HepG2 (cell line): ENCODE measurements around the gene TPST1. TPM values are rescaled to one million over a fixed set of nuclear protein-coding genes. Genes with fewer than 3 reads are reported as not detected.
A peak's percentile ranks its signal among the peaks of the same experiment; 100 is the strongest.

Source experiments
- BHLHE40 ChIP-seq: IDR thresholded peaks from 2 replicates; pipeline ENCODE4 v1.6.1; 2011; ENCODE audit warnings: low read length, improper control_type of control experiment
- BRCA1 ChIP-seq: sonication (generic); formaldehyde crosslinking; IDR thresholded peaks from 2 replicates; pipeline ENCODE4 v1.4.0; 2020; ENCODE audit warnings: missing genetic modification reagents
- IKZF5 ChIP-seq: IDR thresholded peaks from 2 replicates; pipeline ENCODE4 v1.6.1; 2018; ENCODE audit warnings: missing genetic modification reagents, mild to moderate bottlenecking, missing compliant biosample characterization
- KDM1A ChIP-seq: IDR thresholded peaks from 2 replicates; pipeline ENCODE4 v1.6.1; 2016; ENCODE audit warnings: missing compliant biosample characterization
- KDM6A ChIP-seq: IDR thresholded peaks from 2 replicates; pipeline ENCODE4 v1.6.1; 2016; ENCODE audit warnings: low read depth
- MIXL1 ChIP-seq: IDR thresholded peaks from 2 replicates; pipeline ENCODE4 v1.6.1; 2016
- NPAS2 ChIP-seq: sonication (generic); formaldehyde crosslinking; IDR thresholded peaks from 2 replicates; pipeline ENCODE4 v1.8.0; 2022; ENCODE audit warnings: mild to moderate bottlenecking, missing genetic modification reagents, borderline replicate concordance
- NR2F6 ChIP-seq, 2 experiments: IDR thresholded peaks; 2 replicates each; pipeline ENCODE4 v1.6.1; 2016; ENCODE audit warnings: antibody characterized with exemption in 1 of 2, mild to moderate bottlenecking in 1 of 2
- PHF5A ChIP-seq: IDR thresholded peaks from one replicate; pipeline ENCODE4 v1.6.1; 2018; ENCODE audit warnings: low read depth, missing genetic modification reagents; ENCODE audit not compliant: unreplicated experiment
- SRSF1 ChIP-seq: fragments of 200-400 bp; formaldehyde crosslinking; optimal IDR thresholded peaks from 2 replicates; pipeline ENCODE3; 2017; ENCODE audit warnings: mild to moderate bottlenecking, low read depth, low read length, moderate library complexity
- TCF7L2 ChIP-seq: IDR thresholded peaks from 2 replicates; pipeline ENCODE4 v1.6.1; 2011; ENCODE audit warnings: mild to moderate bottlenecking, low read depth, low read length, moderate library complexity
- U2AF1 ChIP-seq: fragments of 200-400 bp; formaldehyde crosslinking; optimal IDR thresholded peaks from 2 replicates; pipeline ENCODE3; 2017; ENCODE audit warnings: mild to moderate bottlenecking, low read depth, low read length
- XBP1 ChIP-seq: sonication (generic); formaldehyde crosslinking; IDR thresholded peaks from 2 replicates; pipeline ENCODE4 v1.5.0; 2020; ENCODE audit warnings: missing genetic modification reagents
- ZNF224 ChIP-seq: sonication (generic); formaldehyde crosslinking; IDR thresholded peaks from 2 replicates; pipeline ENCODE4 v1.5.0; 2020; ENCODE audit warnings: mild to moderate bottlenecking, missing genetic modification reagents
- ZNF235 ChIP-seq: sonication (generic); formaldehyde crosslinking; IDR thresholded peaks from 2 replicates; pipeline ENCODE4 v1.8.1; 2023; ENCODE audit warnings: mild to moderate bottlenecking, missing genetic modification reagents, borderline replicate concordance
- ZNF326 ChIP-seq: sonication (generic); formaldehyde crosslinking; IDR thresholded peaks from 2 replicates; pipeline ENCODE4 v1.4.0; 2020; ENCODE audit warnings: missing genetic modification reagents, borderline replicate concordance
- ZNF331 ChIP-seq: sonication (generic); formaldehyde crosslinking; IDR thresholded peaks from 2 replicates; pipeline ENCODE4 v1.4.0; 2020; ENCODE audit warnings: missing genetic modification reagents
- ZNF772 ChIP-seq: sonication (generic); formaldehyde crosslinking; IDR thresholded peaks from 2 replicates; pipeline ENCODE4 v1.5.0; 2020; ENCODE audit warnings: mild to moderate bottlenecking, missing genetic modification reagents
- polyA plus RNA-seq, 8 experiments: library from polyadenylated mRNA; depleted of rRNA in 3 of 8; stranded (reverse) in 7 of 8; unstranded in 1 of 8; fragments of >200 nt; fragmentation: Illumina TruSeq in 4 of 8; extraction: Trizol in 4 of 8; gene quantifications; 2 replicates each; pipeline versions ENCODE4 v1.2.1 to v1.2.3, GENCODE V29; 2011 to 2016; ENCODE audit warnings: low read depth in 4 of 8, missing spikeins in 1 of 8, mixed read lengths in 1 of 8; ENCODE audit not compliant: insufficient read depth in 1 of 8
- total RNA-seq, 5 experiments: library from RNA; depleted of rRNA; stranded (reverse); fragments of >200 nt; fragmentation: Illumina TruSeq; extraction: Trizol; gene quantifications; 2 replicates each; pipeline ENCODE4 v1.2.3, GENCODE V29; 2016; ENCODE audit warnings: low read depth in 1 of 5
- TF ChIP-seq, protein P1 (sequence below): sonication (generic); formaldehyde crosslinking; IDR thresholded peaks from 2 replicates; pipeline ENCODE4 v1.4.0; 2020; ENCODE audit warnings: mild to moderate bottlenecking, missing genetic modification reagents
- TF ChIP-seq, protein P2 (sequence below): sonication (generic); formaldehyde crosslinking; IDR thresholded peaks from 2 replicates; pipeline ENCODE4 v1.5.0; 2020; ENCODE audit warnings: mild to moderate bottlenecking, missing genetic modification reagents, borderline replicate concordance
- TF ChIP-seq, protein P3 (sequence below): conservative IDR thresholded peaks from 2 replicates; pipeline ENCODE4 v1.6.1; 2018; ENCODE audit warnings: missing genetic modification reagents
- TF ChIP-seq, protein P4 (sequence below): IDR thresholded peaks from 2 replicates; pipeline ENCODE4 v1.6.1; 2016; ENCODE audit warnings: mild to moderate bottlenecking

The TPST1 gene
- total and polyA plus RNA-seq, 2 of the 13 experiments (the other 11 are each of a cell fraction or from before 2014, with no cell fraction given): 24.3 to 34.1 TPM

- TF ChIP-seq, protein P1, sequence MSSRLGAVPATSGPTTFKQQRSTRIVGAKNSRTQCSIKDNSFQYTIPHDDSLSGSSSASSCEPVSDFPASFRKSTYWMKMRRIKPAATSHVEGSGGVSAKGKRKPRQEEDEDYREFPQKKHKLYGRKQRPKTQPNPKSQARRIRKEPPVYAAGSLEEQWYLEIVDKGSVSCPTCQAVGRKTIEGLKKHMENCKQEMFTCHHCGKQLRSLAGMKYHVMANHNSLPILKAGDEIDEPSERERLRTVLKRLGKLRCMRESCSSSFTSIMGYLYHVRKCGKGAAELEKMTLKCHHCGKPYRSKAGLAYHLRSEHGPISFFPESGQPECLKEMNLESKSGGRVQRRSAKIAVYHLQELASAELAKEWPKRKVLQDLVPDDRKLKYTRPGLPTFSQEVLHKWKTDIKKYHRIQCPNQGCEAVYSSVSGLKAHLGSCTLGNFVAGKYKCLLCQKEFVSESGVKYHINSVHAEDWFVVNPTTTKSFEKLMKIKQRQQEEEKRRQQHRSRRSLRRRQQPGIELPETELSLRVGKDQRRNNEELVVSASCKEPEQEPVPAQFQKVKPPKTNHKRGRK (CRISPR knock-in tag): no peak
- TF ChIP-seq XBP1 (CRISPR knock-in tag): no peak
- TF ChIP-seq SRSF1: no peak
- peak; percentile 97 for TF ChIP-seq MIXL1
- TF ChIP-seq, protein P2, sequence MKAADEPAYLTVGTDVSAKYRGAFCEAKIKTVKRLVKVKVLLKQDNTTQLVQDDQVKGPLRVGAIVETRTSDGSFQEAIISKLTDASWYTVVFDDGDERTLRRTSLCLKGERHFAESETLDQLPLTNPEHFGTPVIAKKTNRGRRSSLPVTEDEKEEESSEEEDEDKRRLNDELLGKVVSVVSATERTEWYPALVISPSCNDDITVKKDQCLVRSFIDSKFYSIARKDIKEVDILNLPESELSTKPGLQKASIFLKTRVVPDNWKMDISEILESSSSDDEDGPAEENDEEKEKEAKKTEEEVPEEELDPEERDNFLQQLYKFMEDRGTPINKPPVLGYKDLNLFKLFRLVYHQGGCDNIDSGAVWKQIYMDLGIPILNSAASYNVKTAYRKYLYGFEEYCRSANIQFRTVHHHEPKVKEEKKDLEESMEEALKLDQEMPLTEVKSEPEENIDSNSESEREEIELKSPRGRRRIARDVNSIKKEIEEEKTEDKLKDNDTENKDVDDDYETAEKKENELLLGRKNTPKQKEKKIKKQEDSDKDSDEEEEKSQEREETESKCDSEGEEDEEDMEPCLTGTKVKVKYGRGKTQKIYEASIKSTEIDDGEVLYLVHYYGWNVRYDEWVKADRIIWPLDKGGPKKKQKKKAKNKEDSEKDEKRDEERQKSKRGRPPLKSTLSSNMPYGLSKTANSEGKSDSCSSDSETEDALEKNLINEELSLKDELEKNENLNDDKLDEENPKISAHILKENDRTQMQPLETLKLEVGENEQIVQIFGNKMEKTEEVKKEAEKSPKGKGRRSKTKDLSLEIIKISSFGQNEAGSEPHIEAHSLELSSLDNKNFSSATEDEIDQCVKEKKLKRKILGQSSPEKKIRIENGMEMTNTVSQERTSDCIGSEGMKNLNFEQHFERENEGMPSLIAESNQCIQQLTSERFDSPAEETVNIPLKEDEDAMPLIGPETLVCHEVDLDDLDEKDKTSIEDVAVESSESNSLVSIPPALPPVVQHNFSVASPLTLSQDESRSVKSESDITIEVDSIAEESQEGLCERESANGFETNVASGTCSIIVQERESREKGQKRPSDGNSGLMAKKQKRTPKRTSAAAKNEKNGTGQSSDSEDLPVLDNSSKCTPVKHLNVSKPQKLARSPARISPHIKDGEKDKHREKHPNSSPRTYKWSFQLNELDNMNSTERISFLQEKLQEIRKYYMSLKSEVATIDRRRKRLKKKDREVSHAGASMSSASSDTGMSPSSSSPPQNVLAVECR (CRISPR knock-in tag): peak; percentile 64; the same call in 1 of the 2 replicates
- peak; percentile 65 for TF ChIP-seq ZNF331 (CRISPR knock-in tag)
- no peak for TF ChIP-seq ZNF235
- no peak for TF ChIP-seq U2AF1
- no peak for TF ChIP-seq BHLHE40
- peak; percentile 40; the same call in 1 of the 2 replicates for TF ChIP-seq NR2F6 (IDR thresholded peaks at IDR 0.05)
- peak; percentile 77 for TF ChIP-seq NR2F6 (CRISPR knock-in tag; IDR thresholded peaks at IDR 0.05)
- TF ChIP-seq KDM1A (CRISPR knock-in tag): peak; percentile 31; the same call in 1 of the 2 replicates
- no peak for TF ChIP-seq ZNF224 (CRISPR knock-in tag)
- no peak for TF ChIP-seq TCF7L2
- TF ChIP-seq, protein P3, sequence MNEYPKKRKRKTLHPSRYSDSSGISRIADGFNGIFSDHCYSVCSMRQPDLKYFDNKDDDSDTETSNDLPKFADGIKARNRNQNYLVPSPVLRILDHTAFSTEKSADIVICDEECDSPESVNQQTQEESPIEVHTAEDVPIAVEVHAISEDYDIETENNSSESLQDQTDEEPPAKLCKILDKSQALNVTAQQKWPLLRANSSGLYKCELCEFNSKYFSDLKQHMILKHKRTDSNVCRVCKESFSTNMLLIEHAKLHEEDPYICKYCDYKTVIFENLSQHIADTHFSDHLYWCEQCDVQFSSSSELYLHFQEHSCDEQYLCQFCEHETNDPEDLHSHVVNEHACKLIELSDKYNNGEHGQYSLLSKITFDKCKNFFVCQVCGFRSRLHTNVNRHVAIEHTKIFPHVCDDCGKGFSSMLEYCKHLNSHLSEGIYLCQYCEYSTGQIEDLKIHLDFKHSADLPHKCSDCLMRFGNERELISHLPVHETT (CRISPR knock-in tag): no peak
- no peak for TF ChIP-seq PHF5A (CRISPR knock-in tag)
- TF ChIP-seq BRCA1: no peak
- no peak for TF ChIP-seq ZNF326 (CRISPR knock-in tag)
- TF ChIP-seq IKZF5: 0 out of 2 replicates have a peak, but pooled peaks have one; percentile 53
- no peak for TF ChIP-seq NPAS2 (CRISPR knock-in tag)
- no peak; the same call in 1 of the 2 replicates for TF ChIP-seq KDM6A
- peak; percentile 89 for TF ChIP-seq ZNF772 (CRISPR knock-in tag)
- TF ChIP-seq, protein P4, sequence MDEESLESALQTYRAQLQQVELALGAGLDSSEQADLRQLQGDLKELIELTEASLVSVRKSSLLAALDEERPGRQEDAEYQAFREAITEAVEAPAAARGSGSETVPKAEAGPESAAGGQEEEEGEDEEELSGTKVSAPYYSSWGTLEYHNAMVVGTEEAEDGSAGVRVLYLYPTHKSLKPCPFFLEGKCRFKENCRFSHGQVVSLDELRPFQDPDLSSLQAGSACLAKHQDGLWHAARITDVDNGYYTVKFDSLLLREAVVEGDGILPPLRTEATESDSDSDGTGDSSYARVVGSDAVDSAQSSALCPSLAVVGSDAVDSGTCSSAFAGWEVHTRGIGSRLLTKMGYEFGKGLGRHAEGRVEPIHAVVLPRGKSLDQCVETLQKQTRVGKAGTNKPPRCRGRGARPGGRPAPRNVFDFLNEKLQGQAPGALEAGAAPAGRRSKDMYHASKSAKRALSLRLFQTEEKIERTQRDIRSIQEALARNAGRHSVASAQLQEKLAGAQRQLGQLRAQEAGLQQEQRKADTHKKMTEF: peak; percentile 64
These were observed 102.6 kb downstream of the TPST1 start (continued) for GRCh38 chr7:66307591-66308215.
